GM21390 (cell line): ENCODE data around the gene UTRN.

Source experiments
- ATAC-seq: cut with Tn5 transposase; IDR thresholded peaks from one replicate; pipeline ENCODE4 v1.9.1; 2021; ENCODE audit not compliant: unreplicated experiment

UTRN gene

DNA sequence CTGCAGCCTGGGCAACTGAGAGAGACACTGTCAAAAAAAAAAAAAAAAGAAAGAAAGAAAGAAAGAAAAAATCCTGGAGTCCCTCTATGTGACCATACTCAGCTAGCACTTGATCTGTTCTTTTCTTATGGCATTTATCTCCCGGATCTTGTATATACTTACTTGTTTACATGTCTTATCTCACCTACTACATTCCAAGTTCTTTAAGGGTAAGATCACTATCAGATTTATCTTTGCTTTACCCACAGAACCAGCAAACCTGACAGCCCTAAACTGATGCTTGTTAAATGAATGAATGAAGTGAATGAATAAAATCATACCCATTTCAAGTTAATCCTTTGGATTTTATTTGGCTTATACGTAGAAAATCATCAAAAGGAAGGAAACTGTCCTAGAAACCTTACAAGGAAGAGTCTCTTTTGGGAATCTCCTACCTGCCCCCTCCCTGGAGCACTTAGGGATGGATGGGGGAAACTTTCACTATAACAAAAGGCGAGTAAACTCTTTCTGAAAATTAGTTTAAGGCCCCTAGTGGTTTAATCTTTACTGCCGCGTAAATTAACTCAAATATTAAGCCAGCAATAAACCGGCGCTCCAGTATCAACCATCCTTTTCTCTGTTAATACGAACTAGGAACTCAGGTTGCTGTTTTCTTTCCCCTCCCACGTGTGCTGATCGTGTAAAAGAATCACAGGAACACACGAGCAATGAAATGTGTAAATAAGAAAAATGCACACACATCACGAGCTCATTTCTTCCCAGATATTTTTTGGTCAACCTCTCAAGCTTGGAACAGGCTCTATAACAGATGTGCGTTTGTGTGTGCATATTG is 1.3 kb upstream of the UTRN start:
- ATAC-seq = no peak

DNA sequence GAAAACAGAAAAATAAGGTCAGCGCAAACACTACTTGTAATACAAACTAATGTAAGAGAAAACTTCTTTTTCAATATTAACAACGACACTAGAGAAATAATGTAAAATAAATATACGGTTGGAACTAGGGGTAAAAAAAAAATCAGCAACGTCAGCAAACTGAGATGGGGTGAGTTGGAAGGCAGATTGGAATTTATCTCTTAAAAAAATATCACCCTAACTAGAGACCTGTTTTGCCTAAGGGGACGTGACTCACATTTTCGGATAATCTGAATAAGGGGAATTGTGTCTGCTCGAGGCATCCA is 705 bp upstream of the UTRN start:
- ATAC-seq = no peak

DNA sequence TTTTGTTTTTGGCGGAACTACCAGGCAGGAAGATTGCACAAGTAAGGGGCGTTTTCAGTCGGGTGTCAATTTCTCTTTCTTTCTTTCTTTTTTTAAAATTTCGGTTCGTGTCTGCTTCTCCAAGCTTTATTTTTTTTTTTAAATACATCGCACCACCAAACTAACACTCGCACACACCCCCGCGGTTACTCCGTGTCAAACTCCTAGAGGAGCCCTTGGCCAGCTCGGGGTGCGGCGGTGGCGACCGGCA is 338 bp downstream of the UTRN start:
- ATAC-seq = peak; percentile 27

DNA sequence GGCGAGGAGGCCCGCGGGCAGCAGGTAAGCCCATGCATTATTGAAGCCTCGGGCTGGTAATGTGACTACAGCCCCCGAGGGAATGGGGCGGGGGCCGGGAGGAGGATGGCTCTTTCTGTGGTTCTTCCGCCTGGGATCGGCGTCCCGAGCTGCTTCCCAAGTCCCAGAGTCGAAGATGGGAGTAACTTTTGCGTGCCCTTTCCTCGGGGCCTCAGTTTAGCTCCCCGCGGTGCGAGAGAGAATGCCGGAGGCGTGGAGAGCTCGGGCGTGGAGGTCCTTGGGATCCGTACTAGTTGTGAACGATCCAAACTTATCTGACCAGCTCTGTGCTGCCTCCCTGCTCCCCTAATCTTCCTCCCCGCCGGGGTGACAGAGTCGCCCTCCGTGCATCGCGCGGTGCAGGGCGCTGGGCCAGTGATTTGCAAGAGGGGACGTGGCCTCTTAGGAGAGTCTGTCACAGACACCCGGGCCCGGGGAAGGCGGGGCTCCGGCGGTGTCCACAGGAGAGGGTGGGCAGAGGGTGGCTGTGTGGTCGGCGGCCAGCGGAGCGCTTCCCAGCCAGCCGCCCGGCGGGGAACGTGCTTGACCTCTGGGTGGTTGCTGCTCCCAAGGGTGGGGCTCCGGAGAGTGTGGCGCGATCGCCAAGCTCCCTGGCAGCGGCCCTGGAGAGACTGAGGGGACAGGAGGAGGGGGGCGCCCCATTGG is 815 bp downstream of the UTRN start:
- ATAC-seq = peak; percentile 43

DNA sequence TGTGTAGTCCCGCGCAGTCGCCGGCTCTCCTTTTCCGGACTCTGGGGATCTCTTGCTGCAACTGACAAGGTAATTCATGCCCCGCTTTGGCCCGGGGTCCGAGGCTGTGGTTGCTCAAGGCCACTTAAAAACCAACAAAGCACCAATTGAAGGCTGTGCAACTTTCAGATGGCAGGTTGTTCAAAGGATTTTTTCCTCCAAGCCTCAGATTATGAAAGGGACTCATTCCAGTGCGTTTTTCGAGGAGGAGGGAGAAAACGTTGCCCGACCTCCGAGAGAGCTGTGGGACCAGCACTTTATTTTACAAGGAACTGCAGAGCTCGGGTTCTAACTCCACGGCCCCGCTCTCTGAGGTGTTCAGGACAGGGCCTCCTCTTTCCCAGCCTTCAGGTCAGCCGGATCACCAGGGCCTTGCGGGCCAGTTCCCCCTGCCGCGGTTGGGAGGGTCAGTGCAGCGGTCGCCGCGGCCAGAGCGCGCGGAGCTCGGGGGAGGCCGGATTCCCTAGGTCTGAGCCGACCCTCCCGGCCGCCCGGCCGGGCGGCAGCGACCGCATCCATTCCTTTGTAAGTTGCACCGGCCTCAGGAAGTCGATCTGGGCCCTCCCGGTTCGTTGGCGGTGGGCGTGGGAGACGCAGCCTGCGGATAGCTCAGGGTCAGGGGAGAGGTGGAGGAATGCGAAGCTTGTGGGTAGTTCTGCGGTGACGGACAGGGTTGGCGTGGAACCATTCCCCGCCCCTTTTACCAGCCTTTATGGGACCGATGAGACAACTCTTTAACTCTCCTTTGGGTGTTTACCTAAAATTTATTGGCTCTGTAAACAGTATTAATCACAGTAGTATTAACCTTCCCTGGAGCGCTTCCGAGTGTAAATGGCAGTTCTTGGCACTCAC is 1.6 kb downstream of the UTRN start:
- no peak for ATAC-seq

DNA sequence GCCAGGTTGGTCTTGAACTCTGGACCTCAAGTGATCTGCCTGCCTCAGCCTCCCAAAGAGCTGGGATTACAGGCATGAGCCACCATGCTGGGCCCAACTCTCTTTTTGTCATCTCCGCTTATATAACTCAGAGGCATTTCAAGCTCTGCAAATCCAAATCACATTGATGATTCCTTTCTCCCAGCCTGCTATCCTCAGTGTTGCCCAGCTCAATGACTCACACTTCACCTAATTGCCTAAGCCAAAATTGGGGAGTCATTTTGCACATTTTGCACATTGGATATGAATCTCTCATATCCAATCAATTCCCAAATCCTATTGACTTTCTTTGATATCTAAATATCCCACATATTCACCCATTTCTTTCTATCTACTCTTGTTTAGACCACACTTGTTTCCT is 3.9 kb downstream of the UTRN start:
- ATAC-seq = no peak

DNA sequence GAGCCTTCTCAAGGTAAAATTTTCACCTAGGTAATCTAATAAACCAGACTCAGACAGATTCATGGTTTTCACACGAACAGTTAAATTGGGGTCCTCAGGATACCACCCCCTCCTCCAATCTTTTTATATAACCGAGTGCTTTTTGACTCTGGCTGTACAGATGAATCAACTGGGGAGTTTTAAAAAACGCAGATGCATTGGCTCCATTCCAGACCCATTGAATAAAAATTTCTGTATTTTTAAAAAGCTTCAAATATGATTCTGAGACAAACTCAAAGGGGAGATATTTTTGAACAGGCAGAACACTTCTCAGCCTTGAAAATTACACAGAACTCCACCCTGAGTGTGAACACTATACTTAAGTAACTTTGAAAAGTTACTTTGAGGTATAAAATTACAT is 7.2 kb downstream of the UTRN start:
- ATAC-seq = no peak

DNA sequence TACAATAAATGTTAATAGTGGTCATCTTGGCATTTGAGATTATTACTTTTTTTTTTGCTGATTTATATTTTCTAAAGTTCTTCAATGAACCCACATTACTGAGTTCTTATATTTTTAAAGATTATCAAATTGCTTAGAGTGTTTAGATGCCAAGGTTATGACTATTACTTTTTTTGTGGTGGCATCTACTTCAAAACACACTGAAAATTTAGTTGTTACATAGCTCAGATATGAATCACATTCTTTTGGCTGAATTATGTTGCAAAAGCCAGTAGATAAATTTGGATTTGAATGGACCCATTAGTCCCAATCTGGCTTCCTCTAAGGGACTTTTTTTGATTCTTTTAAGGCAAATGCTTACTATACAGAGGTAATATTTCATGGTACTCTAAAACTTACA is 8.9 kb downstream of the UTRN start:
- no peak for ATAC-seq

DNA sequence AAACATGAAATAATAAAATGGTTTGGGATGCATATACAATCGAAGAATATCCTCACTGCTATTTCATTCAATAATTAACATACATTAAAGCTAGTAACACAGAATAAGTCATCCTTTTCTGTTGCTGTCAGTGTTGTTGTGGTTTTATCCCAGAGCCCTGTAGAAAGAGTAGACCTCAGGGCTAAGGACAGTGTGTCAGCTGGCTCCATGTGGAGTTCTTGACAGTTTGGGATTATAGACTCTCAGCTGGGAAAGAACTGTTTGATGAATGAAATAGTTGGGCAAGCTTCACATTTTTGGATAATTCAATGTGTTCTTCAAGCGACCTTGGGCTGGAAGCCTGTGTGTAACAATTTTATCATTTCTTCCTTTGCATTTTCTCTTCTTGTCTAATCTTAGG is 10.1 kb downstream of the UTRN start:
- ATAC-seq = no peak

DNA sequence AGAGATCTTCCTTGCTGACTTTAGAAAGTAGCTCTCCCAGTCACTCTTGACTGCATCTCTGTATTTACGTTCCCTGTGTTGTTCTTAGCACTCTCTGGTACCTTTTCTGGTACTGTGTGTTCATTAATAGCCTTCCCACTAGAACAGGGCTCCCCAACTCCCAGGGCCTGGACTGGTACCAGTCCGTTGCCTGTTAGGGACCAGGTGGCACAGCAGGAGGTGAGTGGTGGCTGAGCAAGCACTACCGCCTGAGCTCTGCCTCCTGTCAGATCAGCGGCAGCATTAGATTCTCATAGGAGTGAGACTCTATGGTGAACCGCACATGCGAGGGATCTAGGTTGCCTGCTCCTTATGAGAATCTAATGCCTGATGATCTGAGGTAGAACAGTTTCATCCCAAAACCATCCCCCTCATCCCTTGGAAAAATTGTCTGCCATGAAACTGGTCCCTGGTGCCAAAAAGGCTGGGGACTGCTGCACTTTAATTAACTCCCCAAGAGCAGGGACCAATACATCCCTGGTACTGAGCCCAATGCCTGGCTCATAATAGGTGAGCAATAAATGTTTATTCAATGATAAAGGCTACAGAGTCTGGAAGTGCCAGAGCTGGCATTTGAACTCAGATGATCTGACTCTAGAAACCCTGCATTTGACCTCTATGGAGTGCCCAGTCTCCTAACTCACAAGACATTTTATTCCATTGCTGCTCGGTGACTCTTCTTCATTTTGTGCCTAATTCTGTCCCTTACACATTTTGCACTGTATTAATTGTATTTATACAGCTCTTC is 11.0 kb downstream of the UTRN start:
- no peak for ATAC-seq

DNA sequence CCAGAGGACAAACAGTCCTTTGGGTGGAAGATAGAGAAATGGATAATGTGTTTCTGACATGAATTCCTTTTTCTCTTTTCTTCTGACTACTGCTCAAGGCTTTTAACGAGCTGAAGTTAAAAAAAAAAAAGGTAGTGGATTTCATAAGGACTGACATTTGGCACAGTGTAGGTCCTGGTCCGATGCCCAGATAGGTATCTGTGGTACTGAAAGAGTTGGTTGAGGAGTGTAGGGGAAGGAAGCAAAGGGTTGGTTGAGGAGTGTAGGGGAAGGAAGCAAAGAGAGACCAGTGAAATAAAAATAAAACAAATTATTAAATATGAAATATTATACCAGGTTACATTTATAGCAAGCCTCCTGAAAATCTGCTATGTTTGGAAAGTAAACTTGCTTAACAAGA is 11.8 kb downstream of the UTRN start:
- no peak for ATAC-seq

DNA sequence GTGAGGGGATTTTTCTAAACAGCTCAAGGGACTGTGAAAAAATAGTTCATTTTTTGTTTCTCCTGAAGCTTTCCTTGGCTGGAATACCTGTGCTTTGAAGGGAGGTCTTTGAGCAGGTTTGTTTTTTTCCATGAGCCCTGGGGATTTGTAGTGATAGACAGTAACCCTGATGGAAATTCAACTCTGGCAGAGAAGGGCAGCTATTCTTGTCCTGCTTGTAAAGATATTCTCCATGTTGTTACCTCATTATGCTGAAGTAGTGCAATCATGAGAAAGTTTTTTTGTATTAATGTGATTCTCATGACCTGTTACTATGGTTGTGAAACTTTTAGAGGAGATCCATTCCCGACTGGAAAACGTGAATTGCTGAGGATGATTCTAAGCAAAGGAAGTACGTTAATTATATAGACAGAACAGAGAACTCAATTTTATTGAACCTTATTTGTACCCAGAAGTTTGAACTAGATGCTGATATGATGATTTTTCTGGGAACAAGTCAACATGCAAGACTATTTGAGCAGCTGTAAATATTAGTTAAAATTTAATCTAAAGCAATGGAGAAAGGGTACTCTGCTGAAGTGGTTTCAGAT is 12.5 kb downstream of the UTRN start:
- no peak for ATAC-seq

DNA sequence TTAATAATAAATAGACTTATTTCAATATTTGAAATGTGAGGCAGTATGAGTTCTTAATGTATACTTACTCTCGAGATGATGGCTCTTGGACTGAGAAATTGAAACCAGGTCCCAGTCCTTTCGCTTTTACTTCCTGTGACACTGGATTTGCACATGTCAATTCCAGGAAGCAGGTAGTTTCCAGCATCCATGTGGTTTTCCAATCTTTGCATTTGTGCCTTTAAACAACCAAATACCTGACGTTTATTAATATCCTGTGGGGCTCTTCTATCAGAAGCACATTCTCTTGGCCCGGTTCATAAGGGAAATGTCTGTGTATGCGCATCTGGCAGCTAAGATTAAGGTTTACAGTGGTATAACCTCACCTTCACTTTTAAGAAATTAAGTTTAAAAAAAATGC is 13.1 kb downstream of the UTRN start:
- ATAC-seq = no peak

DNA sequence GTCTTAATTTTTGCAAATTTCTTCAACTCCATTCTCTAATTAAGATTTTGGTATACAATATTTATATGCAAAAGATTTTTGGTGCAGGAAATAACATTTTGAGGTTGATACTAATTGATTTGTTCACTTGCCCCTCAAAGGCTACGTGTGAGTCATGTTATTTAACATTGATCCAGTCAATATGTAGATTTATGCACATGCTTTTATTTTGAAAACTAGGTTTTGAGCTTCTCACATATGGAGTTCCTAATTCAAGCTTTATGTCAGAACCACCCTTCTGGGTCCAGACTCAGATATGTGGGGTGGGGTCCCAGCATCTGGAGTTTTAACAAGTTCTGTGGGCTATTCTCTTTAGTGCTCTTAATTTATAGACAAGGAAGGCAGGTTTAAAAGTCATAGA is 13.8 kb downstream of the UTRN start:
- no peak for ATAC-seq

DNA sequence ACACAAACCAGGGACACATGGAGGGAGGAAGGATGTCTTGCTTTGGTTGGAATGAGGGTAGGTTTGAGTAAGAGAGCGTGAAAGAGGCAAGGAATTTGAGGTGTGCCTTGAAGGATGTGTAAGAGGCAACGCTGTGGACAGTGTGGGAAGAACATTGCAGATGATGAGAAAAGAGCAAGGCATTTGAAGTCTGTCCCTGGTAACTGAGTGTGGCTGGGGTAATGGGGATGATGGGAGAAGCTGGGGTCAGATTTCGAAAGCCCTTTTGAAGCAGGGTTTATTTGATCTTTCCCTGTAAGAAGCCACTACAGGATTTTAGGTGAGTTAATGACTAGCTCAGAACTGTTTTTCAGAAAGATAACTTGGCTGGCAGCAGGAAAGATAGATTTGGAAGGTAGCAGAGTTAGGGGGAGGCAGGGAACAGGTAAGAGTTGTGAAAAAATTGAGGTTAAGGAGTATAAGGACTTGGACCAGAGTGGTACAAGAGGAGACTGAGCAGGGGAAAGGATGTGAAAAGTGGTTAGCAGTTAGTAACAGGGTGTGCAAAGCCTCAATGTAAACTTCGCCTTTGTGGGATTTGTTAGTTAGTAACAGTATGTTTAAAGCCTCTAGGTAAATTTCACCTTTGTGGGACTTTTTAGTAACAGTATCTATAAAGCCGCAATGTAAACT is 17.7 kb downstream of the UTRN start:
- no peak for ATAC-seq

DNA sequence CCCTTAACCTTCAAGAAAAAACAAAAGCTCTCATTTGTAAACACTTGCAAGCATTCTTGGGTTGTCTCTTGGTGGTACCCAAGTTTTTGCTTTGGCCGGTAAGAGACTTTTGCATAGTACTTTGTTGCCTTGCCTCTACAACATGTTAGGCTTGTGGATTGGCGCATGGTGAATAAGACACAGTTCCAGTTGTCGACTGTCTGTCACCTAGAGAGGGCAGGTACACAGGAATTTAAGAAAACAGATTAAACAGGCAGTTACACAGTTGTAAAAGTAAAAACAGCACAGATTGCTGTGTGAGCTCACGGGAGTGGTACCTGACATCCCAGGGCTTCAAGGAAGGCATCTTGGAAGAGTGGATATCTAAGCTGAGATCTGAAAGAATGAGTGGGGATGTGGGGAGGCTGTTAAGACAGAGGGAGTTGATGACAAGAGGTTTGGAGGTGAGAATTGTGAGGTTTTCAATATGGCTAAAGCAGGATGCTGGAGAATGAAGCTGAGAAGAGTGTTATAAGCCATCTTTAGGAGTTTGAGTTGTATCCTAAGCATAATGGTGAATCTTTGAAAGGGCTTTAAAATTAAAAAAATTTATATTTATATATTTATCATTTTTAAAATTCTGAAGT is 19.2 kb downstream of the UTRN start:
- ATAC-seq = no peak

DNA sequence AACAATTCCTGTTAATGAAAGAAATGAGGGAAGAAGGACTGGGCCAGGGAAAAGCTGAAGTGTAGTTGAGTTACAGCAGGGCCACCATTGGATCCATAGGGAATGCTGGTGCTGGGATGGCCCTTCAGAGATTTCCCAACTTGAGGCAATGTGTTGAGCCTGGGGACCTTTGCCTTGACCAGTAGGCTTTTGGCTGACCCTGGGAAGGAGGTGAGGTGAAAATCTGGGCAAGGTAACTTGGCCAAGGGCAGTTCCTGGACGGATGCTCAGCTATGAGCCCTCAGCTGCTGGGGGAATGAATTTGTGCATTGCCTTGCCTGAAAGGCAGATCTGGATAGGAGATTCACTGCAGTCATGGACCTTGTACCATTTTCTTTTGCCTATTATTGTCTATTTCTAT is 20.4 kb downstream of the UTRN start:
- peak; percentile 25 for ATAC-seq

DNA sequence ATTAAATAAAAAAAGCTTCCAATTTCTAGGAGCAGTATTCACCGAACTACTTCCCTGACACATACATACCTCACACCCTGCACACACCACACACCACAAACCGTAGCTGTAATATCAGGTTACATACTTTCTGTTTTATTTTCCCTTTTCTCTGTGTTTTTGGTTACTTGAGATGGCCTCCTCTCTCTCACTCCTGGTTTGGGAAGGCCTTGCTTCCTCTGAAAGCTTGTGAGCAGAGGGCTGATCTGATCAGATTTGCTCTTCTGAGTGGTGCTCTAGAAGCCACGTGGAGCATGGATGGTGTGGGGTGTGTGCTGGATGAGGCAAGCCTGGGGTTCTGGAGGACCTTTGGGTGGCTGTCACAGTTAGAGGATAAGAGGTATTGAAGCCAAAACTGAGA is 20.9 kb downstream of the UTRN start:
- peak; percentile 96 for ATAC-seq

DNA sequence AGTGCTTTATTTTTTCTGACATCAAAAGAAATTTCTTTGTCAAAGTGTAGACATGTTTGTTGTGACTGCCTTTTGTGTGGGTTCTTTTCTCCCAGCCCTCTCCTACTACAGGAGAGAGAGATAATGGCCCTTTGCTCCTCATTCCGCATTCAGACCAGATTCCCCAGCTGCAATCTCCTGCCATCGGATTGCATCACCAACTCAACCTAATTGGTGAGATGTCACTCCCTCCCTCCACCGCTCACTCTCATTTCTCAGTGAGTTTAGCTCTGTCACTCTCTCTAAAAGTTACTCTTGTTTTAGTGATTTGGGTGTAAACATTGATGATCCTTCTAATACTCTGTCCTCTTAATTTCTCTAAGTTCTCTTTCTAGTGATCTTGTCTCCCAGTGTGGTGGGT is 22.7 kb downstream of the UTRN start:
- no peak for ATAC-seq

DNA sequence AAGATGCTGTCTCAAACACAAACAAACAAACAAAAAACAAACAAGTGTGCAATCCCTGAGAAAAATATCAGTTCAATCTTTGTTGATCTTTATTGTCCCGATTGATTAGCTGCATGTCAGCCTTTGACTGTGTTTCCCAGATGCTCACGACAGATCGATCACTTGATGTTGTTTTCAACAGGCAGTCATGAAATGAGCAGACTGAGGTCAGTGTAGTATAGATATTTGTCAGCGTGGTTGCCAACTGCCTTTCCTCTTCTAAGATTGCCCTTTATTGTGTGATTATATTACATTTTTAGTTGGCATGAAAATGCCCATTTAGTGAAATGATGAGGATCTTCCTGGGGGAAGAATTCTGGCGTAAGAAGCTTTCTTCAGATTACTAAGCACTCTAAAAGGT is 25.6 kb downstream of the UTRN start:
- ATAC-seq = no peak
